CD4-positive, alpha-beta T cell (primary cell): ENCODE measurements around the gene CTIF. TPM values are rescaled to one million over a fixed set of nuclear protein-coding genes. Genes with fewer than 3 reads are reported as not detected.

Source experiments
- ATAC-seq: fragments of 200-7000 bp; cut with Tn5 transposase; one replicate; pipeline ENCODE4 v1.10.0; 2022; ENCODE audit warnings: mild to moderate bottlenecking; ENCODE audit not compliant: poor library complexity
- CTCF ChIA-PET: fragments of 350-600 bp; sonication (Branson Sonifier 250); formaldehyde crosslinking; loops from one replicate; lab custom pipeline; 2021; ENCODE audit warnings: antibody characterized with exemption, inconsistent platforms; lab: Charles Lee
- POLR2A ChIA-PET: fragments of 350-600 bp; sonication (Branson Sonifier 250); formaldehyde crosslinking; loops from one replicate; lab custom pipeline; 2021; ENCODE audit warnings: antibody characterized with exemption, inconsistent platforms; lab: Charles Lee
- DNase-seq, 14 experiments: peaks; one replicate each; pipeline ENCODE4 v3.0.0-alpha.2; 2013 to 2020; ENCODE audit warnings: mixed read lengths in 2 of 14
- H3K27ac ChIP-seq, 2 donors: one replicate each; pipeline versions ENCODE4 v1.5.1 to v1.7.0; 2013; ENCODE audit warnings: low read length in 2 of 2, low read depth in 1 of 2, mild to moderate bottlenecking in 1 of 2
- H3K27me3 ChIP-seq, 2 experiments: 1 replicate in 1 of 2; 2 replicates in 1 of 2; pipeline versions ENCODE4 v1.6.1 to v1.7.0; 2013; ENCODE audit warnings: low read length in 2 of 2, control low read depth in 1 of 2, mild to moderate bottlenecking in 1 of 2, moderate library complexity in 1 of 2; ENCODE audit not compliant: insufficient read depth in 2 of 2, control insufficient read depth in 1 of 2
- H3K36me3 ChIP-seq: one replicate; pipeline ENCODE4 v1.6.1; 2013; ENCODE audit warnings: low read length, control low read depth; ENCODE audit not compliant: insufficient read depth
- H3K4me1 ChIP-seq: one replicate; pipeline ENCODE4 v1.6.1; 2013; ENCODE audit warnings: low read length, control low read depth; ENCODE audit not compliant: insufficient read depth
- H3K4me3 ChIP-seq: one replicate; pipeline ENCODE4 v1.5.1; 2013; ENCODE audit warnings: mild to moderate bottlenecking, low read length, moderate library complexity
- H3K9me3 ChIP-seq, 2 experiments: 1 replicate in 1 of 2; 2 replicates in 1 of 2; pipeline versions ENCODE4 v1.6.1 to v1.7.0; 2013; ENCODE audit warnings: low read length in 2 of 2, mild to moderate bottlenecking in 2 of 2, control low read depth in 1 of 2, moderate library complexity in 1 of 2; ENCODE audit not compliant: control insufficient read depth in 1 of 2, insufficient read depth in 1 of 2
- H3K27ac Mint-ChIP-seq: one replicate; pipeline ENCODE4 v1.8.0; 2020; ENCODE audit warnings: mixed read lengths
- H3K27me3 Mint-ChIP-seq: one replicate; pipeline ENCODE4 v1.8.0; 2021; ENCODE audit warnings: mixed read lengths
- H3K36me3 Mint-ChIP-seq: one replicate; pipeline ENCODE4 v1.8.0; 2021; ENCODE audit warnings: low read depth, mixed read lengths
- H3K4me1 Mint-ChIP-seq: one replicate; pipeline ENCODE4 v1.8.0; 2021; ENCODE audit warnings: low read depth, mixed read lengths
- H3K4me3 Mint-ChIP-seq: one replicate; pipeline ENCODE4 v1.8.0; 2020; ENCODE audit warnings: mild to moderate bottlenecking, mixed read lengths
- H3K9me3 Mint-ChIP-seq: one replicate; pipeline ENCODE4 v1.8.0; 2020; ENCODE audit warnings: mixed read lengths
- CTCF ChIP-seq: fragments of 200-600 bp; IDR thresholded peaks from one replicate; pipeline ENCODE4 v1.8.0; 2022; ENCODE audit warnings: antibody characterized with exemption, mild to moderate bottlenecking
- intact Hi-C, 2 experiments: fragments of 100-400 bp; cut with DNase I in 1 of 2; cut with micrococcal nuclease in 1 of 2; formaldehyde crosslinking; loops; one replicate each; pipeline versions ENCODE4 v1.15.1 to v1.9.0; 2023 to 2025; cut with DNase I, micrococcal nuclease
- total RNA-seq, 174 experiments: library from RNA in 2 of 174; stranded (reverse) in 2 of 174; gene quantifications; one replicate each; pipeline ENCODE4 v1.2.3 and lab custom pipeline; 2021 to 2026

CTIF gene
- total RNA-seq, 2 experiments from 2014 or later = 1.1 to 2.9 TPM

GRCh38 chr18:48612917-48613316 is 74.1 kb downstream of the CTIF start:
- no peaks in the 10 kb centered on the region for H3K27me3 ChIP-seq
- POLR2A ChIA-PET = no interaction called here
- Mint-ChIP-seq H3K27ac (no peak overlapping the region), H3K4me1 (no peaks in the 10 kb centered on the region), H3K9me3 (no peaks in the 10 kb centered on the region), H3K4me3 (no peak overlapping the region), H3K36me3 (no peaks in the 10 kb centered on the region), H3K27me3 (no peaks in the 10 kb centered on the region)
- intact Hi-C loops = no loop called here
- TF ChIP-seq CTCF = no peak
- DNase-seq = no peak
- H3K4me3 ChIP-seq = no peak overlapping the region
- H3K27ac ChIP-seq = no peak overlapping the region
- no peak for ATAC-seq
- H3K9me3 ChIP-seq = no peaks in the 10 kb centered on the region
- no peaks in the 10 kb centered on the region for H3K4me1 ChIP-seq
- CTCF ChIA-PET = no interaction called here
- no peaks in the 10 kb centered on the region for H3K36me3 ChIP-seq

- TF ChIP-seq CTCF = no peak
- POLR2A ChIA-PET = no interaction called here
- intact Hi-C loops = no loop called here
These were observed 75.0 kb downstream of the CTIF start for GRCh38 chr18:48613589-48614404.

GRCh38 chr18:48615566-48616401 is 77.0 kb downstream of the CTIF start:
- Histone ChIP-seq H3K27me3 (no peaks in the 10 kb centered on the region), H3K9me3 (no peaks in the 10 kb centered on the region), H3K4me3 (no peak overlapping the region), H3K36me3 (no peaks in the 10 kb centered on the region), H3K4me1 (no peaks in the 10 kb centered on the region), H3K27ac (no peak overlapping the region)
- DNase-seq (no peak), ATAC-seq (no peak)
- H3K27ac Mint-ChIP-seq = no peak overlapping the region
- no peak overlapping the region for H3K4me3 Mint-ChIP-seq
- no peaks in the 10 kb centered on the region for H3K36me3 Mint-ChIP-seq
- TF ChIP-seq CTCF = no peak
- CTCF ChIA-PET = no interaction called here
- H3K27me3 Mint-ChIP-seq = no peaks in the 10 kb centered on the region
- H3K4me1 Mint-ChIP-seq = no peaks in the 10 kb centered on the region
- POLR2A ChIA-PET = no interaction called here
- H3K9me3 Mint-ChIP-seq = no peaks in the 10 kb centered on the region
- intact Hi-C loops = no loop called here

More at GRCh38 chr18:48613589-48614404, 75.0 kb downstream of the CTIF start:
- no peaks in the 10 kb centered on the region for H3K4me1 ChIP-seq
- Mint-ChIP-seq H3K9me3 (no peaks in the 10 kb centered on the region), H3K27ac (no peak overlapping the region), H3K27me3 (no peaks in the 10 kb centered on the region), H3K4me3 (no peak overlapping the region), H3K4me1 (no peaks in the 10 kb centered on the region), H3K36me3 (no peaks in the 10 kb centered on the region)
- H3K27ac ChIP-seq = no peak overlapping the region
- H3K4me3 ChIP-seq = no peak overlapping the region
- no peaks in the 10 kb centered on the region for H3K27me3 ChIP-seq
- H3K9me3 ChIP-seq = no peaks in the 10 kb centered on the region
- H3K36me3 ChIP-seq = no peaks in the 10 kb centered on the region
- ATAC-seq (no peak), DNase-seq (no peak)
- CTCF ChIA-PET = no interaction called here
